GF-D8 (cell line): Measurements from ENCODE around the gene STK32B.

Experiments
- DNase-seq: peaks from one replicate; lab custom pipeline; 2025; lab: John Stamatoyannopoulos, UW

The STK32B gene

DNA sequence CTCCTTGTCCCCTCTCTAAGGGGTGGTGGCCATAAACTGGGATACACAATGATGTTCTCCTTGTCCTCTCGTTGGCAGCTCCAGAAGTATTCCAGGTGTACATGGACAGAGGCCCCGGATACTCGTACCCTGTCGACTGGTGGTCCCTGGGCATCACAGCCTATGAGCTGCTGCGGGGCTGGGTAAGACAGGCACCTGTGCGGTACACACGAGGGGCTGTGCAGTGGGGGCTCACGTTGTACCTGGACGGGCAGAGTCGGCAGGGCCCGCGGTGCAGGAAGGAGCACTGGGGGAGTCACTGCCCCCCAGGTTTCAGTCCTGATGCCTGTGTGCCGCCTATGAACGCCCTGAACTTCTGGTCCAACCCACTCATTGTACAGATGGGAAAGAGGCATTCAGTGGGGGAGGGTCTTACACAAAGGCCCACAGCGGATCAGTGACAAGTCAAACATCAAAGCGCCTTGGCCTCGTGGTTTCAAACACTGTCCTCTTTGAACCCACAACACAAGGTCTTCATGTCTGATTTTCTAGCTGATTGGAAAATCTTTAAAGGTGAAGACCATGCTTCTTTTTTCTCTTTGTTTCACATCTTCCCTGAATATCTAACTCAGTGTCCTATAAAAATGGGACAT, 395.4 kb downstream of the STK32B start:
- DNase-seq: no peak

DNA sequence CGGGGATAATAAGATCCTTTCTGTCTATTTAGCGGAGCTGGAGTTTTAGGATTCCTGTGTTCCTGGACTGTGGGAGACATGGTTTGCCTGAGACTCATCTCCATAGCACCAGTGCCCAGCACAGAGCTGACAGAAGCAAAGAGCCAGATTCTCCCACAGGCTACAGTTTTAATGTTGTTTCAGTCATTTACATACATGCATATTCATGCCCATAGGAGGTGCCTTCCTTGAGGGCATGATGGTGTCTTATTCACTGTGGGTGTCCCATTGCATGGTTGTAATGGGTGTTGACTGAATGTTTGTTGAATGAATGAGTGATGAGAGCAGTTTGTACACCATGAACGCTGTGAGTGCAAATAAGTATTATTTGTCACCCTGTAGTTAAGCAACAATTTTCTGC, 396.5 kb downstream of the STK32B start:
- no peak for DNase-seq

DNA sequence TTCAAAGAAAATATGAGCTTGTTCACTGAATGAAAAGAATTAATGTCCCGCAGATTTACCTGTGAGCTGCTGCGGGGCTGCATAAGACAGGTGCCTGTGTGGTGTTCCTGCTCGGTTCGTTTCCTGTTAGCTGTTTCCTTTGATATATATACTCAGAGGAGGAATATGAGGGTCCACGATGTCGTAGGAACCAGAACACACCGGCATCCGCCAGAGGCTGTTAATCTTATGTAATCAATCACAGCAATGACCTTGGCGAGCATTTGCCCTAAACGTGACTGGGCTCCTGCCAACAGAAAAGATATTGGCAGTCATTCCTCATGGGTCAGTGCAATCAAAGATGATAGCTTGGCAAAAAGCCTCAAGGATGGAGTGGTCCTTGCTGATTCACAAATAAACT, 396.9 kb downstream of the STK32B start:
- DNase-seq: no peak

DNA sequence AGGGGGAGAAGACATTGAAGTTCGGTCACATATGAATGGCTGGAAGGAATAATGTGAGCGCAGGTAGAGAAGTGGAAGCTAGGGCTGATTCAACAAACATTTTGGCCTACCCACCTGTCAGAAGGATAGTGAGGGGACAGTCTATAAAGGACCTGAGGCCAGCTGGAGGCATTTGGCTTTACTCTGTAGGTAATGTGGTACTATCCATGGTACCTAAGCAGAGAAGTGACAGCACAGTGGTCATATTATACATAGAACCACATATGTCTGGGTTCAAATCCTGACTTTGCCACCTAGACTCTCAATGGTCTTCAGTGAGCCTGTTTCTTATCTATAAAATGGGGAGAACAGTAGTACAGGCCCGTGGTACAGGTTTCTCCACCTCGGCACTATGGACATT, 400.0 kb downstream of the STK32B start:
- DNase-seq: no peak

DNA sequence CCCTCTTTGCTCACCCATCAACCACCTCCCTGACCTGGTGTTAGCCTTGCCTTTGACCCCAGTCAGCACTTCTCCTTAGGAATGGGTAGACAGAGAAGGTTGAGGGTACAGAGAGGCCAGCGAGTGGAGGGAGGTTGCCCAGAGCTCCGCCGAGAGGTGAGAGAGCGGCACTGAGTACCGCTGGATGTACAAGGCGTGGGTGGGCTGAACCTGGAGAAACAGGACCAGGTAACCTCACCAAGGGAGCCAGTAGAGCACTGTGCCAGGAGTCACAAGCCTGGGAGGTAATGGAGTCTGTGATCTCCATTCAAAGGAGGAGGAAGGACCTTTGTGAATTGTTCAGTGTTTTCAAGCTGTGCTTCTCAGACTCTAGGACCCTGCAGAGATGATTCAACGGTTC, 400.9 kb downstream of the STK32B start:
- no peak for DNase-seq

DNA sequence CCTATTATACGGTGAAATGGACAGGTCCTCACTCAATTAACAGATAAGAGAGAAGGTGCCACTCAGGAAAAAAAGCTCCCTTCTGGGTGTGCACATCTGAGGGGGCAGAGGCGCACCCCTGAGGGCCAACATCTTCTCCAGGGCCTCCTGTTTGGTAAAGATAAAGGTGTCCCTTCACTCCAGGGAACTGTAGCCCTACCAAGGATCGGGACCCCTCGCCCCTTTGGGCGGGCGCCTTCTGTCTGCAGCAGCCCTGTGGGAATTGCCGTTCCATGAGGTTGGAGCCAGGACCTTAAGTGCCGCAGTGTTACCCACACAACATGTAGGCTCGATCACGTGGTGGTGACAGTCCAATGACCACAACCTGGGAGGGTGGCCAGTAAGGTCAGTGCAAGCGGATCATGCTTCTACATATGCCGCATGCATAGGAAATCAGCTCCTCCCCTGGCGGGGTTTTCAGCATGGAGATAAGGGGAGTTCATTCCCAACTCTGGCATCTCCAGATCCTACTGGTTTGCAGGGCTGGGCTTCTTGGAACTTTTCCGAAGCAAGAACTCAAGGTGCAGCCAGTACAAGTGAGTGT, 403.8 kb downstream of the STK32B start:
- DNase-seq: no peak

DNA sequence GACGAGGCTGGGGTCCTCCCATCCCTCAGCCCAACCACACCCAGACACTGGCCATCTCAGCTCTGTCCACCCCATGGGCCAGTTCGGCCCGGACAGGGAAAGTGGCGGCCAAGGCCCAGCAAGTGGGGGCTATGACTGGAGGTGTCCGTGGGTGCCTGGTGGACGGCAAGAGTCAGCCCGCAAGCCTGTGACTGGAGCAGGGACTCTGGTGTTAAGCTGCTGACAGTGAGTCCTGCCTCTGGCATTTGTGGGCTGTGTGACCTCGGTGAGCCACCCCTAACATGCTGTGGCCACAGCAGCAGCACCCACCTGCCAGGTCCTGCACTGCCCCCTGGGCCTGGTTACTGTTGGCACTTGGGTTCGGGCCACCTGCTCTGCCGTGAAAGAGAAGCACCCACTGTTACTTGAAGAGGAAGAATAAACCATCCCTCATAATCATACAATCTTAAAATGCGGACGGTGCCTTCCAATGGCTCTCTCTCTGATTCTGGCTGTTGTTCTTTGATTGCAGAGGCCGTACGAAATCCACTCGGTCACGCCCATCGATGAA, 405.1 kb downstream of the STK32B start:
- no peak for DNase-seq

DNA sequence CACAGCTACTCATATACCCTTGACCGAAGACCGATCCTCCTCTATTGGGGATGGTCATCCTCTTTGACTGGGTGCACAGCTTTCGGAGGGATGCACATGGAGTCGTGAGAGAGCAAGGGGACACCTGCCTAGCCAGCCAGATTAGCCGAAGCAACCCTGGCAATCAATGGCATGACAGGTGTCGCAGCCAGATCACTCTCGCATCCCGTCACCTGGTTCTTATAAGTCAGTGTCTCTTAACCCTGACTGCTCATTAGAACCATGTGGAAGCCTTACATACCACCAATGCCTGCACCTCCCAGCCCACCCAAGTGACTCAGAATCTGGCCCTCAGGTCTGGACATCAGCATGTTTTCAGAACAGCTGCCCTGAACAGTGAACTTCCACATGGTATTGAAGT, 407.4 kb downstream of the STK32B start:
- no peak for DNase-seq

DNA sequence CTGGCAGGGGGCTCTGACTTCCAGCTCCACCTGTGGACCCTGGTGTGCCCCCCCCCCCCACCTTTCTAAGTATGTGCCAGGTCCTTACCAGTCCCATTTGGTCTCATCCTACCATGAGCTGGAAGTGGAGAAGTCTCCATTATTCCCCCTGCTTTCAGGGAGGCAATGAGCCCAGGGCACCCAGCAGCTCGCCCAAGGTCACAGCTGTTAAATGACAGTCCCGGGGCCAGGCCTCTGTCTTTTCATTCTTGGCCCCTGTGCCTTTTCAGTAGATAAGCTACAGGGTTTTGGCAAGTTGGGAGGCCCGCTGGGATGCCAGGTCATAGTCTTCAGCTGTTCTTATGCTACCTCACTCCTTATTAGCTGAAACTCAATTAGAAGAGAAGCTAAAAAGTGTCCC, 408.0 kb downstream of the STK32B start:
- DNase-seq: no peak

DNA sequence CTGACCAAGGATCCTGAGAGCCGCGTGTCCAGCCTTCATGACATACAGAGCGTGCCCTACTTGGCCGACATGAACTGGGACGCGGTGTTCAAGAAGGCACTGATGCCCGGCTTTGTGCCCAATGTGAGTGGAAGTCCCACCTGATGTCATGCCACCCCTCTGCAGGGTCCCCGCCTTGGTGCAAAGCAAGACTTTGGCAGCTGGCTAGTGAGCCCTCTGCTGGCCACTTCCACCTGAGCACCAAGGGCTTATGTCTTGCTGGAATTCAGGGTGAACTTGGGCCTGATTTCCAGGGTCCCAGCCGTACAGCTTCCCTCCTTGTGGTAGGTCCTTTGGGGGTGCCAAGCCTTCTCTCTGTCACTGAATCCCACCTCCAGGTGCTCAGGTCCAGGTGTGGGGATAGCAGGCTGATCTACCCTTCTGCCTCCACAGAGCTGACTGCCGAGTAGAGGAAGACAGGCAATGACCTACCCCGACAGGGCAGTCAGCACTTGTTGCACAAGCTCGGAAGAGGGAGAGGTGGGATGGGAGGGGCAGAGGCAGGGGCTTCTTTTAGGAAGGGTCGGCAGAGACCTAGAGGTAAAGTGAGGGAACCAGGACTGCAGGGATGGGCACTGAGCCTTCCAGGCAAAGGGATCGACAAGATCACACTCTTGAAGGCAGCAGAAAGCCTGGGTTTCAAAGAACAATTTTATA, 409.0 kb downstream of the STK32B start:
- no peak for DNase-seq

DNA sequence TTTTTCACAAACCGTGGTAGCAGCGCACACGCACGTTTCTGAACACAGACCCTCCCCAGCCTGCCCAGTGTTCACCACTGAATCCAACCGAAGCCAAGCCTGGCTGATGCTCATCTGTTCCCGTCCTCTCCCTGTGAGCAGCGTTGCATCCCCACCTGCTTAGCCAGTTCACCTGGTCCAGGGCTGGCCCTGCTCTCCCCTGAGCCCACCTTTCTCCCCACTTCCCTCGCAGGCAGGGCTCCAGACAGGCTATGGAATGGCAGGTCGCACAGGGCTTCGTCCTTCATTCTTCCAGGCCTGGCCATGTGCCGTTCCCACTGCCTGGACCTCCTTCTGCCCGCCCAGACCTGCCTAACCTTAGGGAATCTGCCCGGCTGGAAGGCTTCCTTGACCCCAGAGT, 410.2 kb downstream of the STK32B start:
- DNase-seq: no peak

DNA sequence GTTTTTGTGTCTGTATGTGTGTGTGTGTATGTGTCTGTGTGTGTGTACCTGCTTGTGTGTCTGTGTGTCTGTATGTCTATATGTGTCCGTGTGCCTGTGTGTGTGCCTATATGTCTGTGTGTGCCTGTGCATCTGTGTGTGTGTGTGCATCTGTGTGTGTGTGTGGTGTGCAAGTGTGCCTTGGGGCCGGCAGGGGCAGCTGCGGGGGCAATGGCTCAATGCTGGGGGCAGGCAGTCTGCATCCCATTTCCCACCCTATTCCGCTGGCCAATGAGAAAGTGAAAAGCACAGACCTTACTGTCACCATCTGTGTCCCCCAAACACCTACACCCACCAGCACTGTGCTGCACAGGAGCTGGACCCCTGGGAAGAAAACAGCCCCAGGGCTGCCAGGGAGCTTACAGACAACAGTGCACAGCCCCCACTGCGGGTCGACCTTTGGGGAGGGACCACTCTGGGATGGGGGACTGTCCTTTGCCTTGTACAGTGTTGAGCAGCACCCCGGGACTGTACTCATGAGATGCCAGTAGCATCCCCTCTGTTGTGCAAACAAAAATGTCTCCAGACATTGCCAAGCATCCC, 411.1 kb downstream of the STK32B start:
- DNase-seq: no peak

DNA sequence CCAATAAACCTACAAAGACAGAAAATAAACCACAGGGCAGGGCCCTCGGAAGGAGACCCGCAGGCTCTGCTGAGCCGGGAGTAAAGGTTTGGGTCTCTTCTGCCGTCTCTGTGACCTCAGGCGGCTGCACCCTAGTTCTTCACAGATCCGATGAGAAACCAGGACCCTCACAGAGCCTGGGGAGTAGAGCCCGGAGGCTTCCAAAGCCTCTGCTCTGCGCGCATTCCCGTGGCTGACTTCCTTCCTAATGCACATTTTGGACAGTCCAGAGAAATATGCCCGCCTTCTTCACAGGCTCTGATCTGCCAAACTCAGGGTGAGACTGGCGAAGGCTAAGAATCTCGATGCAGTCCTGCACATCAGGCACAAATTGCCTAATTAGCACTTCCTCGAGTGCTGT, 411.6 kb downstream of the STK32B start:
- no peak for DNase-seq

DNA sequence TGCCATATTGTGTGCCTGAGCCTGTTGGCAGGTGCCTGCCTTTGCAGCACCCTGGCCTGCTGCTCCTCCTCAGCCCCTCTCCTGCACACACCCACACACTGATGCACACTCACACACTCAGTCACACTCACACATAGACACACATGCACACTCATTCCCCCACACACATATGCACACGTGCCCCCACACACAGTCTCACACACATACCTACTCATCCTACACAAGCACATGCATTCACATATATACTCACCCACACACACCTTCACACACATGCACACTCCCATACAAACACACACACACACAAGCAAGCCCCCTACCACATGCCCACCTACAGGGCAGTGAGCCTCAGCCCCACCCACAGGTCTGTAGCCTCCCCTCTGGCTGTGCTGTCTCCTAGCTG, 412.1 kb downstream of the STK32B start:
- no peak for DNase-seq

DNA sequence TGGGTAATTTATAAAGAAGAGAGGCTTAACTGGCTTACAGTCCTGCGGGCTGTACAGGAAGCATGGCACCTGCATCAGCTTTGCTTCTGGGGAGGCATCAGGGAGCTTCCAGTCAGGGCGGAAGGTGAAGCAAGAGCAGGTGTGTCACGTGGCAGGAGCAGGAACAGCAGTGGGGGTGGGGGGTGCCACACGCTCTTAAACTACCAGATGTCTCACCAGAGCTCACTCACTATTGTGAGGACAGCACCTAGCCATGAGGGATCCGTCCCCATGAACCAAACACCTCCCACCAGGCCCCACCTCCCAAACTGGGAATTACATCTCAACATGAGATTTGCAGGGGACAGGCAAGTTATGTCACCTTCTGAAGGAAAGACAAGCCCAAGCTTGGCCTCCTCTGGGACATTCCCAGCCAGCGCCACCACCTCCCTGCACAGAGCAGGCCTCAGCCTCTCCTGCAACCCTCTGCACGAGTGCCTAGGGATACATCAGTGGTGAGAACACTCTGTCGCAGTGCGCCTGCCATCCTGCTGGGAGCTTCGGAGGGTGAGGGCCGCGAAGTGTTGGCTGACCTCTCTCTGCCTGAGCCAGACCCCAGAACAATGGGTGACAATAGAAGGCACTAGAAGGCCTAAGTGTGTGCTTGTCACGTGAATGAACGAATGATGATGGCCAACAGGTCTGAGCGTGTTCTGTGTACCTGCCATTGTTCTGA, 412.8 kb downstream of the STK32B start:
- DNase-seq: no peak

DNA sequence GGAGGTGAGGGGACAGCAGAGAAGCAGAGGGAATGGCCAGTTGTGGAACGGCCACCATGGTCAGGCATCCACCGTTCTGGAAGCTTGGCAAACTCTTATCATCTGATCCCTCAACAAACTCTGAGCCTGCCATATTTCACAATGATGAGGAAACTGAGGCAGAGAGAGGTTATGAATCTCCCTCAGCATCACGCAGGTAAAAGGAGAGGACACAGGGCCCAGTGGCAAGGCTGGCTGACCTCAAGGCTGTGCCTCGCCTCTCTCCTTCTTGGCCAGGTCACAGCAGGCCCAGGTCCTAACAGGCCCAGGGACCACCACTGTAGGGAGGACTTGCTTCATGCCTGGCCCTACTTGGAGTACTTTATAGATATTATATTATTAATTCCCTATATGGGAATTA, 414.2 kb downstream of the STK32B start:
- DNase-seq: no peak

DNA sequence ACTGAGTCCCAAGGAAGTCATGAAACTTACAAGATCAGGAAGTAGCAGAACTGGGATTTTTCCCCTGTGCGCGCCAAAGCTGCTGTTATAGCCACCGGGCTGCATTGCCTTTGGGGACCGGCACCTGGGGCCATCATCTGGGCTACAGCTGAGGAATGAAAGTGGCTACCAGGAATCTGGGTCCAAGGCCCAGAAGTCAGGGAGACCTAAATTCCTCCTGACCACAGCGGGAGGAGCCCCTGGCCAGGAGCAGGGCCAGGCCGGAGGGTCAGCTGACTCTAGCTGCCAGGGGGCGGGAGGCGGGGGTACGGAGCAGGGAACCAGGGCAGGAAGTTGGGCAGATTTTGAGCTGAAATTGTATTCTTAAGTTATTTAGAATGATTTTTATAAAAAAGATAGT, 414.7 kb downstream of the STK32B start:
- no peak for DNase-seq

DNA sequence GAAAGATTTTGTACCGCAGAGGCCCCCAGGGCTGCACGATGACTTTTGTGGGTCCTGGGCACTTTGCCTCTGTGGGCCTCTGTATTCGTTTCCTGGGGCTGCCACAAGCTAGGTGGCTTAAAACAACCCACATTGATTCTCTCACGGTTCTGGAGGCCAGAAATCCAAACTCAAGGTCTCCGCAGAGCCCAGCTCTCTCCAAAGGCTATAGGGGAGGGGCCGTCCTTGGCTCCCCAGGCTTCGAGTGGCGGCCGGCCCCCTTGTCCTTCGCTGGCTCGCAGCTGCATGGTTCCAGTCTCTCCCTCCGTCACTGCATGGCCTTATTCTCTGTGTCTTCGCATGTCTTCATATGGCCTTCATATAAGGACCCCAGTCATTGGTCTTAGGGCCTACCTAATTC, 415.8 kb downstream of the STK32B start:
- no peak for DNase-seq

DNA sequence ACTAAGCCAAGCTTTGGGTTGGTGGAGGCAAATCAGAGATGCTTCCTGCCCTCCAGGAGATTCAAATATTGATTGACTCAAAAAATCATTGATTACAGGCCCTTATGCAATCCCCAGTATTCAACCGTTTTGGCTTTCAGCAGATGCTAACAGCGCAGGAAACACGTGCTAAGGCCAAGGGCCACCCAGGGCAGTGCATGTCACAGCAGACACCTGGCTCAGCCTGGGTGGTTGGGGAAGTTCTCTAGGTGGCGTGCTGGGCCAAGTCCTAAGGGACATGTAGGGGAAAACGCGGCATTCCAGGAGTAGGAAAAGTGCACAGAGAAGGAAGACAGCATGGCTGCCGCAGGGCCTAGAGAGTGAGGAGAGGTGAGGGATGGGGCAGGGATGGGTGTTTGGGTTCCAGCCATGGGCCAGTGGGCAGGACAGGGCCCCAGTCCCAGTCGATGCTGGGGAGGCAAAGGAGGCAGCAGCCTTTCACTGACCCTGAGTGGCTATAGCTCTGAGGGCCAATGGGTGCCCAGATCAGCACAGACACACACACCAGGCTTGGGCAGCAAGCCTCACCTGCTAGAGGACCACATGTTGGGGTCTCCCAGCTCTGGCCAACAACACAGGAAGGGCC, 418.0 kb downstream of the STK32B start:
- no peak for DNase-seq

DNA sequence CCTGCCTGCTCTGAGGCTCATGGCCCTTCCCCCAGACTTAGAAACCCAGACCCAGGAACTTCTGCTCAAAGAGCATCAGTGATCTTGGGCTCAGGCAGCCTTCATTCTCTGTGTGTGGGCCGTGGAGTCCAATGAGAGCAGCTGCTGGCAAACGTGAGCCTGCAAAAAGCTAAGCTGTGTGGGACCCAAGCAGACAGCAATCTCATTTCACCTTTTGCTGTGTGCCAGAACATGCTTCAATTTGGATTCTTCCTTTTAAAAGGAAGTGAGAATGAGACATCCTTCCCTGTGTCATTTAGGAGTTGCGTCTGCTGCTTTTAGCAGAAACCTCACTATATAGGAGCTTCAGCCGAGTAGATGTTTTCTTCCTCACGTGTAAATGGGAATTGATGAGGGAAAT, 418.6 kb downstream of the STK32B start:
- no peak for DNase-seq

DNA sequence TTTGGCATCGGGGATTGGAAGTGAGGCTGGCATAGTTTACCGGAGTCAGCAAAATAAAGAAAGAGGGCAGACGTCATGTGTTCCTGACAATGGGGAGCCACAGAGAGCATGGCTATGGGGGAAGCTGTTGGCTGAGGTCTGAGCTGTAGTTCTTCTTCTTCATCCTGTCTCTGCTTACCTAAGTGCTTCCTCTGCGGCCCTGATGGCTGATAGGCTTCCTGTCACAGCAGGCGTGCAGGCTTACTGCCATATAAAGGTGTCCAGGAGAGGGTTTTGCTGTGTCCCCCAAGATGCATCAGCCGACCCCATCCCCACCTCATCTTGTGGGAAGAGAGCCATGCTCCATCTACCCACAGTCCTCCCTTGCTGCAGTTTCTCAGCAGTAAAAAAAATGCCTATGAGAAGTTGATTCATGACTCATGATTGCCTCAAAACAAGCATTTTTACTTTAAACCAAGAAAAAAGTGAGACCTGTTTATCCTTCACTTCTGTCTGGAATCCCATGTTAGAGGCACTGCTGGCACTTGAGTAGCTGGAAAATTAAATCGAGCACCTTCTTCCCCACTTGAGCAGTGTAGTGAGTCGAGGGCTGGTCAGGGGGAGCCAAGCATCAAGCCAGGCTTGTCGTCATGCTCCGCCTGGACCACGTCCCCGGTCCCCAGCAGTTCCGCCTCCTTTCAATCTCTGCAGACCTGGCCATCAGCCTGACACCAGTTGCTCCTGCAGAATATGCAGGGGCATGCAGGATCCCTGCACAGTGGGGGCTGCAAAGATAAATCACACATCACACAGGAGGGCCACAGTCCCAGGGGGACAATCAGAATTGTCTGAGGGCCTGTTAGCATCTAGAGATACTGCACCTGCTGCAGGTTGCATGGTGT, 419.3 kb downstream of the STK32B start:
- no peak for DNase-seq
